Parathyroid adenoma (tissue), 2 donors: ENCODE results near the gene ZNF354C.

Experiments used
- H2AFZ ChIP-seq: fragments of 300-600 bp; sonication (generic); one replicate; pipeline ENCODE4 v1.7.0; 2017; ENCODE audit warnings: antibody characterized with exemption, mild to moderate bottlenecking
- H3K27ac ChIP-seq: fragments of 300-600 bp; sonication (generic); one replicate; pipeline ENCODE4 v1.7.0; 2017
- H3K27me3 ChIP-seq: fragments of 300-600 bp; sonication (generic); one replicate; pipeline ENCODE4 v1.7.0; 2017; ENCODE audit warnings: low read length; ENCODE audit not compliant: control insufficient read depth, insufficient read depth
- H3K36me3 ChIP-seq: fragments of 300-600 bp; sonication (generic); one replicate; pipeline ENCODE4 v1.7.0; 2017; ENCODE audit warnings: low read length; ENCODE audit not compliant: control insufficient read depth, insufficient read depth
- H3K4me1 ChIP-seq: fragments of 300-600 bp; sonication (generic); one replicate; pipeline ENCODE4 v1.7.0; 2017; ENCODE audit warnings: control low read depth
- H3K4me2 ChIP-seq: fragments of 300-600 bp; sonication (generic); one replicate; pipeline ENCODE4 v1.7.0; 2017; ENCODE audit warnings: low read length
- H3K4me3 ChIP-seq: fragments of 300-600 bp; sonication (generic); one replicate; pipeline ENCODE4 v1.7.0; 2017; ENCODE audit warnings: low read depth, low read length
- H3K79me2 ChIP-seq: fragments of 300-600 bp; sonication (generic); one replicate; pipeline ENCODE4 v1.7.0; 2017; ENCODE audit warnings: control low read depth
- H3K9ac ChIP-seq: fragments of 300-600 bp; sonication (generic); one replicate; pipeline ENCODE4 v1.7.0; 2017; ENCODE audit warnings: mild to moderate bottlenecking
- H3K9me3 ChIP-seq: fragments of 300-600 bp; sonication (generic); one replicate; pipeline ENCODE4 v1.7.0; 2017; ENCODE audit warnings: low read length; ENCODE audit not compliant: control insufficient read depth
- TF ChIP-seq, protein P1 (sequence below): fragments of 300-600 bp; sonication (generic); IDR thresholded peaks from one replicate; pipeline ENCODE4 v1.7.0; 2017; ENCODE audit warnings: antibody characterized with exemption, mild to moderate bottlenecking
- donor health status: primary hyperparathyroidism.

Gene ZNF354C

DNA sequence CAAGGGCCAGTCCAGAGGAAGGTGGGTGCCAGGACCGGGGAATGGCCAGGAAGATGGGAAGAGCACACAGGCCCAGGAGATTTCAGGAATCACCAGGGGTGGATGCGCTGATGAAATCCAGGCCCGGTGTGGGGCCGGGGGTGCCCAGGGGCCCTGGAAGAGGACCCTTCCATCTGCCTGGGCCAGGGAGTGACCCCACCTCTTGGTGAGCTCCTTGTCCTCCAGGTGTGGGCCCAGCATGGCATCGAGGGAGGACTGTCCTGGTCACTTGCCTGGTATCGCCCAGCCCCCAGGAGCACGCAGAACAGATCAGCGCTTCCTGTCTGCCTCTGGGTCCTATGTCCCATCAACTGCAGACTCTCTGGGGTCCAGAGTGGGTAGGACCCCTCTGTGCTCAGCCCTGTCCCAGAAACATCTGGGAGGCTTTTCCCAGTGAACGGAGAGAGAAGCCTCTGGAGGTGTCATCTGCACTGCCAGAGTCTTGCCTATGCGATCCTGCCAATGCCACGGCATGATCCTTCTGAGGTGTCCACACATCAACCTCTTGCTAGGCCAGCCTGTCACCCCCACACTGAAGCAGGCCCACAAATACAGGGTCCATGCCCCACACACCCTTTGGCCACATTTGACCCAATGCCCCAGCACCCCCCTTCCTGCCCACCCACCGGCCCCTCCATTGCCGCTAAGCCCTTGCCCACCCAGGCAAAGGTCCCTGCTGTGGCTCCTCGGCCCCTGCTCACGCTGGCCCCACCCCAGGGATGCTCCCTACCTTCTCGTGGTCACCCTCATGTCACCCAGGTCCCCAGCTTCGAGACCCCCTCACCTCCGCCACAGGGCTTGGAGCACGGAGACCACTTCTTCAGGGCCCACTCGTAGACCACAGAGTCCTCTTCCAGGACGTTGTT lies 67.2 kb downstream of the ZNF354C start:
- TF ChIP-seq, protein P1, sequence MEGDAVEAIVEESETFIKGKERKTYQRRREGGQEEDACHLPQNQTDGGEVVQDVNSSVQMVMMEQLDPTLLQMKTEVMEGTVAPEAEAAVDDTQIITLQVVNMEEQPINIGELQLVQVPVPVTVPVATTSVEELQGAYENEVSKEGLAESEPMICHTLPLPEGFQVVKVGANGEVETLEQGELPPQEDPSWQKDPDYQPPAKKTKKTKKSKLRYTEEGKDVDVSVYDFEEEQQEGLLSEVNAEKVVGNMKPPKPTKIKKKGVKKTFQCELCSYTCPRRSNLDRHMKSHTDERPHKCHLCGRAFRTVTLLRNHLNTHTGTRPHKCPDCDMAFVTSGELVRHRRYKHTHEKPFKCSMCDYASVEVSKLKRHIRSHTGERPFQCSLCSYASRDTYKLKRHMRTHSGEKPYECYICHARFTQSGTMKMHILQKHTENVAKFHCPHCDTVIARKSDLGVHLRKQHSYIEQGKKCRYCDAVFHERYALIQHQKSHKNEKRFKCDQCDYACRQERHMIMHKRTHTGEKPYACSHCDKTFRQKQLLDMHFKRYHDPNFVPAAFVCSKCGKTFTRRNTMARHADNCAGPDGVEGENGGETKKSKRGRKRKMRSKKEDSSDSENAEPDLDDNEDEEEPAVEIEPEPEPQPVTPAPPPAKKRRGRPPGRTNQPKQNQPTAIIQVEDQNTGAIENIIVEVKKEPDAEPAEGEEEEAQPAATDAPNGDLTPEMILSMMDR, result no peak
- no peaks in the 10 kb centered on the region for H3K9me3 ChIP-seq
- H3K79me2 ChIP-seq, result no peaks in the 10 kb centered on the region
- H2AFZ ChIP-seq, result no peak overlapping the region
- no peaks in the 10 kb centered on the region for H3K36me3 ChIP-seq
- no peak overlapping the region for H3K27ac ChIP-seq
- H3K4me2 ChIP-seq, result no peak overlapping the region
- H3K4me3 ChIP-seq, result no peak overlapping the region
- no peak overlapping the region for H3K9ac ChIP-seq
- no peaks in the 10 kb centered on the region for H3K27me3 ChIP-seq
- H3K4me1 ChIP-seq, result no peaks in the 10 kb centered on the region

DNA sequence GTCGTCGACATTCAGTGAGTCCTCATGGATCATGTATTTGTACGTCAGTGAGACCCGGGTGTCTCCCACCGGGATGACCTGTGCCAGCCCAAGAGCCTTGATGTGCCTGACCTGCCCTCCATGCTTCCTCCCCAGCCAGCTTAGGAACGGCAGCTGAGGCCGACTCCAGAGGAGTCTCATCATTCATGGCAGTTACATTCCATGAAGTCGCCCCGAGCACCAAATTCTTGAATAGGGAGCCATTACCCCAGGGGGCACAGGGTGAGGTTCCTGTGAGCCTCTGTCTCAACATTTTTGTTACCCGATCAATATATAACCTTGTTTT lies 67.8 kb downstream of the ZNF354C start:
- Histone ChIP-seq H3K4me3 (no peak overlapping the region), H2AFZ (no peak overlapping the region), H3K36me3 (no peaks in the 10 kb centered on the region), H3K79me2 (no peaks in the 10 kb centered on the region), H3K9me3 (no peaks in the 10 kb centered on the region), H3K27ac (no peak overlapping the region), H3K4me1 (no peaks in the 10 kb centered on the region), H3K27me3 (no peaks in the 10 kb centered on the region), H3K4me2 (no peak overlapping the region), H3K9ac (no peak overlapping the region)
- TF ChIP-seq, protein P1, result no peak

DNA sequence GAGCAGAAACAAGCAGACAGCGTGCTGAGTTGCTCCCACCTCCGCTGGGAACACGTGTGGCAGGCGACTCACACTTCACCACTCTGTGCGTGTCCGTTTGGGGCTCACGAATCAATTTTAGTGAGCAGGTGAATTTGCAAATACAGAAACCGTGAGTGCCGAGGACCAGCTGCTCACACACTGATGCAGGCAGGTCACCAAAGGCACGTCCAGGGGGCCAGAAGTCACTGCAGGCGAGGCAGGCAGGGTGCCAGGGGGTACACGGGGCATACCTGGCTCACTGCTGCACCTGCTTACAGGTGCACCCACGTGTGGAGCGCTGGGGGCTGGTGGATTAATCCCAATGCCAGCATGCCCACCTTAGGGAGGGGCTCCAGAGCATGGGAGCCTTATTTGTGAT lies 68.8 kb downstream of the ZNF354C start:
- Histone ChIP-seq H2AFZ (no peak overlapping the region), H3K9me3 (no peaks in the 10 kb centered on the region), H3K4me1 (no peaks in the 10 kb centered on the region), H3K27ac (no peak overlapping the region), H3K36me3 (no peaks in the 10 kb centered on the region), H3K4me2 (no peak overlapping the region), H3K79me2 (no peaks in the 10 kb centered on the region), H3K9ac (no peak overlapping the region), H3K27me3 (no peaks in the 10 kb centered on the region), H3K4me3 (no peak overlapping the region)
- TF ChIP-seq, protein P1, result no peak

DNA sequence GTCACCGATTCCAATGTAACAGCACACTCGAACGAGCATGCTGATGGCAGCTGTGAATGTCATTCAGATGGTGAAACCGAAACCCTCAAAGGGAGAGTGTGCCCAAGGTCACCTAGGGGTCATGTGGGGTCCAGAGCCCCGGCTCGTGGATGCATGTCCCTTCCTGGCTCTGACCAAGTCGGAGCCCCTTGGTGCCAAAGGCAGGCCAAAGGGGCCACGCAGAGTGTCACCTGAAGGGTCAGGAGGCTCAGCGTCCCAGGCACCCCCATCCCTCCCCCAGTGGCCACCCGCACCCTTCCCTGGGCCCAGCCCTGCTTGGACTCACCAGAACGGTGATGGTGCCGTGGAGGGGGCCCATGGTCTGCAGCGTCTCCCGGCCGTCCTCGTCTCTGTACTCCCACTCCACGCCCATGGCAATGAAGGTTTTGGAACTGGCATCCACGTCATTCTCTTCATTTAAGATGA lies 69.5 kb downstream of the ZNF354C start:
- H3K4me1 ChIP-seq, result no peaks in the 10 kb centered on the region
- no peak overlapping the region for H3K4me3 ChIP-seq
- no peak overlapping the region for H3K4me2 ChIP-seq
- no peaks in the 10 kb centered on the region for H3K27me3 ChIP-seq
- no peaks in the 10 kb centered on the region for H3K36me3 ChIP-seq
- H3K9ac ChIP-seq, result no peak overlapping the region
- TF ChIP-seq, protein P1, result no peak
- no peak overlapping the region for H3K27ac ChIP-seq
- H3K79me2 ChIP-seq, result no peaks in the 10 kb centered on the region
- no peaks in the 10 kb centered on the region for H3K9me3 ChIP-seq
- no peak overlapping the region for H2AFZ ChIP-seq
